ENCODE results near the gene GOSR1. TPM values are rescaled to one million over a fixed set of nuclear protein-coding genes. Genes with fewer than 3 reads are reported as not detected.

Gene GOSR1
- total RNA-seq, 1 donor from 2014 or later: 38.9 TPM

DNA sequence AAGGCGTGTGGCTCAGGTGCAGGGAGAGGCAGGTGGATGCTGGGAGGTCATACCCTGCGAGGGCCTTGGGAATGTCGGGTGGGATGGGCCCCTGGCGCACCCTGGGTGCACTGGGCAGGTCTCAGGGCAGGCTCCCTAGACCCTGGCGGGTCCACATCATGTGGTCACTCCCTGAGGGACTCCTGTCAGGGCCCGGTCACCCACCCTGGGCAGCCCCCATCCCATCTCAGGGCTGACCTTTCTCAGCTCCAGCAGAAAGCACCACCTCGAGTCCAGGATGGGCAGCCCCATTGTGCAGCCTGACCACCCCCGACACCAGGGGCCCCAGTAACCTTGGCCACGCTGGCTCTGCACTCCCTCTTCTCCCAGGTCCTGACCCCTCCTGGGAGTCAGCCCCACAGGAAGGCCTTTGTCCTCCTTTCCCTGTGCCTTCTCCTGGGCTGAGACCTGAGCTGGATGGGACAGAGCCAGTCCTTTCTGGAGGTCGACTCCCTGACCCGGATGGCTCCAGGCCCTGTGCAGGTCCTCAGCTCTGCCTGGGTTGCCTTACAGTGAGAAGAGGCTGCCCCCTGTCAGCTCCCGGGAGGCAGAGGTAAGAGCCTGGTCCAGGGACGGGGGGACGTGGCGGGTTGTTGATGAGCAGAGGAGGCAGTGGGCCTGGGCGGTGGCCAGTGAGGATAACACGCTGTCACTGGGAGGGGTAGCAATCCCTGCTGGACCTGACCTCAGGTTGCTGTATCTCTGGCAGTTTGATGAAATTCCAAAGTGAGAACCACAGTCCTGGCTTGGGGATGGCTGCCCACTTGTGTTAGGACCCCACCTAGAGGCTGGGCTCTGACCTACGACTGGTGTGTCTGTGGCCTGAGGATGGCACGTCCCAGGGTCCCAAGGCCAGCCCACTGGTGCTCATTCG lies 77.9 kb downstream of the GOSR1 start:
- H3K9me3 ChIP-seq (ENCODE audit: low read depth): no peaks in the 10 kb centered on the region
- no peak overlapping the region for H3K9ac ChIP-seq
- no peak overlapping the region for H3K4me3 ChIP-seq
- Mint-ChIP-seq H3K4me3 (no peak overlapping the region), H3K27ac (no peak overlapping the region), H3K4me1 (peaks cover 9% of the 10 kb centered on the region), H3K27me3 (ENCODE audit: insufficient read depth, low read depth) (peaks cover 5% of the 10 kb centered on the region), H3K9me3 (no peaks in the 10 kb centered on the region), H3K36me3 (no peaks in the 10 kb centered on the region)
- DNase-seq (ENCODE audit: low spot score): peak; percentile 37
- no peak overlapping the region for H2AFZ ChIP-seq (replicated peaks)
- no peaks in the 10 kb centered on the region for H3K79me2 ChIP-seq (ENCODE audit: low read depth)
- H3K27me3 ChIP-seq: no peaks in the 10 kb centered on the region
- no peak overlapping the region for H3K4me2 ChIP-seq
- H3K36me3 ChIP-seq: no peaks in the 10 kb centered on the region
- TF ChIP-seq EZH2phosphoT487 (IDR thresholded peaks at IDR 0.05) (no peak), EZH2 (IDR thresholded peaks at IDR 0.05) (no peak), CTCF (IDR thresholded peaks at IDR 0.05) (peak; percentile 24)
- no peaks in the 10 kb centered on the region for H3F3A ChIP-seq (ENCODE audit: low read depth)
- no peaks in the 10 kb centered on the region for H3K4me1 ChIP-seq
- no peak overlapping the region for H3K27ac ChIP-seq
- no peaks in the 10 kb centered on the region for H4K20me1 ChIP-seq (ENCODE audit: low read depth)

GRCh38 chr17:30555942-30556341 lies 78.7 kb downstream of the GOSR1 start:
- Histone ChIP-seq H2AFZ (replicated peaks) (no peak overlapping the region), H3F3A (ENCODE audit: low read depth) (no peaks in the 10 kb centered on the region), H3K9ac (no peak overlapping the region), H3K27me3 (no peaks in the 10 kb centered on the region), H3K36me3 (no peaks in the 10 kb centered on the region), H4K20me1 (ENCODE audit: low read depth) (no peaks in the 10 kb centered on the region), H3K4me2 (no peak overlapping the region), H3K4me1 (no peaks in the 10 kb centered on the region), H3K27ac (no peak overlapping the region), H3K4me3 (no peak overlapping the region), H3K79me2 (ENCODE audit: low read depth) (no peaks in the 10 kb centered on the region), H3K9me3 (ENCODE audit: low read depth) (no peaks in the 10 kb centered on the region)
- no peak overlapping the region for H3K27ac Mint-ChIP-seq
- H3K9me3 Mint-ChIP-seq: no peaks in the 10 kb centered on the region
- H3K27me3 Mint-ChIP-seq (ENCODE audit: insufficient read depth, low read depth): peaks cover 5% of the 10 kb centered on the region
- no peak for DNase-seq (ENCODE audit: low spot score)
- H3K4me3 Mint-ChIP-seq: no peak overlapping the region
- TF ChIP-seq EZH2phosphoT487 (IDR thresholded peaks at IDR 0.05) (no peak), CTCF (IDR thresholded peaks at IDR 0.05) (no peak), EZH2 (IDR thresholded peaks at IDR 0.05) (no peak)
- H3K36me3 Mint-ChIP-seq: no peaks in the 10 kb centered on the region
- peaks cover 5% of the 10 kb centered on the region for H3K4me1 Mint-ChIP-seq

DNA sequence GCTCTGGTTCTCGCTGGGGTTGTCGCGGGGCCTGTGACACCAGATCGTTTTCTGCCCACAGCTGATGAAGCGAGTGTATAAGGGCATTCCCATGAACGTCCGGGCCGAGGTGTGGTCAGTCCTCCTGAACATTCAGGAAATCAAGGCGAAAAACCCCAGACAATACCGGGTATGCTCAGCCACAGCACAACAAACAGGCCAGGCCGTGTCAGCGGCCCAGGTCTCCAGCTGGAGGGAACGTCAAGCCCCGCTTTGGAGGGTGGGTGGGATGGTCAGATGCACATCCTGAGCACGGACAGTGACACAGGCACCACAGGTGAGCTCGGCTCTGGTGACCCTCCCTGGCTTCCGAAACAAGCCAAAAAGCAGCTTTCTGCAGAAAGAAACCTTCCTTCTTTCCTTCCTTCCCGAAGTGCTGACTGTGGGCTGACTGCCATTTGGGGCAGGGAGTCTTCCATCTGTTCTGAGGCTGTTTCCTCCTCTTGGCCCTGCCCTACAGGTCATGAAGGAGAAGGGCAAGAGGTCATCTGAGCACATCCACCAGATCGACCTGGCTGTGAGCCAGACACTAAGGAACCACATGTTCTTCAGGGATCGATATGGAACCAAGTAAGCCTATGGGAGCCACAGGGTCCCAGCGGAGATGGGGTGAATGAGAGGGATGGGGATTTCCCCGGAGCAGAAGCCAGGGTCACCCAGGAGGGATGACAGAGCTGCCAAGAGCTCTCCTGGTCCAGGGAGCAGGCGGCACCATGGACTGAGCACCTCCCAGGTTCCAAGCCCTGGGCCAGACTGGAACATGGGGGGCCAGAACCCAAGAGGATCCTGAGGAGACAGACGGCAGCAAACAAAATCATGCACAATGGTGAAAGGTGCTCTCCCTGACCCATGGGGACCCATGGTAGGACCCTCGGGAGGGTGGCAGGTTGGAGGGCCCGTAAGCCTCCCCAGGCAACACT lies 79.4 kb downstream of the GOSR1 start:
- H3K9ac ChIP-seq: no peak overlapping the region
- no peaks in the 10 kb centered on the region for H3K36me3 Mint-ChIP-seq
- H3K9me3 ChIP-seq (ENCODE audit: low read depth): no peaks in the 10 kb centered on the region
- peaks cover under 1% of the 10 kb centered on the region for H3K4me1 Mint-ChIP-seq
- no peaks in the 10 kb centered on the region for H3K27me3 ChIP-seq
- peak overlapping the region; percentile 33 for H3K27ac Mint-ChIP-seq
- H3K27me3 Mint-ChIP-seq (ENCODE audit: insufficient read depth, low read depth): peaks cover 5% of the 10 kb centered on the region
- H3K9me3 Mint-ChIP-seq: no peaks in the 10 kb centered on the region
- H3K4me3 Mint-ChIP-seq: no peak overlapping the region
- H3K36me3 ChIP-seq: no peaks in the 10 kb centered on the region
- H4K20me1 ChIP-seq (ENCODE audit: low read depth): no peaks in the 10 kb centered on the region
- TF ChIP-seq EZH2 (IDR thresholded peaks at IDR 0.05) (no peak), EZH2phosphoT487 (IDR thresholded peaks at IDR 0.05) (no peak), CTCF (IDR thresholded peaks at IDR 0.05) (no peak)
- no peak overlapping the region for H3K4me3 ChIP-seq
- H2AFZ ChIP-seq (replicated peaks): no peak overlapping the region
- H3K4me1 ChIP-seq: no peaks in the 10 kb centered on the region
- H3K27ac ChIP-seq: no peak overlapping the region
- H3K79me2 ChIP-seq (ENCODE audit: low read depth): no peaks in the 10 kb centered on the region
- H3K4me2 ChIP-seq: no peak overlapping the region
- no peaks in the 10 kb centered on the region for H3F3A ChIP-seq (ENCODE audit: low read depth)
- DNase-seq (ENCODE audit: low spot score): no peak
